ENCODE measurements around the gene ADGB. TPM values are rescaled to one million over a fixed set of nuclear protein-coding genes. Genes with fewer than 3 reads are reported as not detected.

ADGB gene
- total RNA-seq, 4 donors from 2014 or later, result not detected

DNA sequence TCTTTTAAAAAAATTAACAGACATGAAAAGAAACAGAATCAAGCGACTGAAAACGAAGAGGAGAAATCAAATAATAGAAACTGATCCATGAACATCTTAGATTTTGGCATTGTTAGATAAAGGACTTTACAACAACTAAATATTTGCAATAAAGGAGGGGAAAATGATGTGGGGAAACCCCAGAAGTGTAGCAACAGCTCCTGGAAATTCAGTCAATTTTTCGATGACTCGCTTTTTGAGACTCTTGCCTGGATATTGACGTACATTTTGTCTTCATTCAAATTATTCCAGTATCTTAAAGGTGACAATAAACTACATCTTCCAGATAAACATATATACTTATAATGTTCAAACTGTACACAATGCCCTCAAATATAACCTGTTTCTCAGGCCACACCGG, 44.1 kb downstream of the ADGB start:
- 88% methylated on average over 6 of the region's 6 CpGs for WGBS
- DNase-seq (ENCODE audit: extremely low spot score), result no peak
- Histone ChIP-seq H3K27ac (replicated peaks in 1 of 4) (no peak overlapping the region), H3K4me3 (no peak overlapping the region), H3K36me3 (no peaks in the 10 kb centered on the region), H3K4me1 (no peaks in the 10 kb centered on the region), H3K9me3 (no peaks in the 10 kb centered on the region), H3K27me3 (no peaks in the 10 kb centered on the region)
- intact Hi-C loops (cut with DNase I), result no loop called here
- TF ChIP-seq POLR2A (IDR thresholded peaks at IDR 0.05; ENCODE audit: low read depth), result no peak

DNA sequence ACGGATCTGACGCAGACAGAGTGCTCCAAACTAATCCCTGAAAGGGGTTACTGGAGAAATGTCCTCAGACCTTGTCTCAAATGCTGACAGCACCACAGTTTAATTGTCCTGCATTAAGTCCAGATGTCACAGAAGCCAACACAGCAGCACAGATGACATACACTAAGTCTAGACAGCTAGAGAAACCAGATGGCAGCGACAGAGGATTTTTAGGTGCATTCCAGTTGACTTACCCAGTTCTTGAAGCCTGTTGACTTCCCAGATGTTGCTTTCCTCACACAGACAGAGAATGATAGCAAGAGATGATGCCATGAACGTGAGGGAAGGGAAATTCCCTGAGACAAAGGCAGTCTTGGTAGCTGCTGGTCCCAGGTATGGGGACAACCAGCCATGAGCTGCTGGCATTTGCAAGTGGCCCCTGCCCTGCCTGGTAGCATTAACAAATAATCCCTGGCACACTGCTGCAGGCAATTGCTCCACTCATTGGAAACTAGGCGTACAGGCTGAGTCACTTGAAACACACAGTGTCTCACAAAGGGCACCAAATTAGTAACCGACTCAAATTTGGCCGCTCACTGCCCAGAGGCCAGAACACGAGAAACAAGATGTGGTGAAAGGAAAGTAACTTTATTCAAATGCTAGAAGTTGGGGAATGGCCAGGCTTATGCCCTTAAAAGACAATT, 52.2 kb downstream of the ADGB start:
- Histone ChIP-seq H3K4me3 (no peak overlapping the region), H3K9me3 (no peaks in the 10 kb centered on the region), H3K27me3 (no peaks in the 10 kb centered on the region), H3K27ac (replicated peaks in 1 of 4) (no peak overlapping the region), H3K4me1 (no peaks in the 10 kb centered on the region), H3K36me3 (no peaks in the 10 kb centered on the region)
- TF ChIP-seq POLR2A (IDR thresholded peaks at IDR 0.05; ENCODE audit: low read depth) (no peak), EP300 (IDR thresholded peaks at IDR 0.05) (no peak), POLR2AphosphoS5 (IDR thresholded peaks at IDR 0.05) (no peak)
- TF ChIP-seq, protein P1, sequence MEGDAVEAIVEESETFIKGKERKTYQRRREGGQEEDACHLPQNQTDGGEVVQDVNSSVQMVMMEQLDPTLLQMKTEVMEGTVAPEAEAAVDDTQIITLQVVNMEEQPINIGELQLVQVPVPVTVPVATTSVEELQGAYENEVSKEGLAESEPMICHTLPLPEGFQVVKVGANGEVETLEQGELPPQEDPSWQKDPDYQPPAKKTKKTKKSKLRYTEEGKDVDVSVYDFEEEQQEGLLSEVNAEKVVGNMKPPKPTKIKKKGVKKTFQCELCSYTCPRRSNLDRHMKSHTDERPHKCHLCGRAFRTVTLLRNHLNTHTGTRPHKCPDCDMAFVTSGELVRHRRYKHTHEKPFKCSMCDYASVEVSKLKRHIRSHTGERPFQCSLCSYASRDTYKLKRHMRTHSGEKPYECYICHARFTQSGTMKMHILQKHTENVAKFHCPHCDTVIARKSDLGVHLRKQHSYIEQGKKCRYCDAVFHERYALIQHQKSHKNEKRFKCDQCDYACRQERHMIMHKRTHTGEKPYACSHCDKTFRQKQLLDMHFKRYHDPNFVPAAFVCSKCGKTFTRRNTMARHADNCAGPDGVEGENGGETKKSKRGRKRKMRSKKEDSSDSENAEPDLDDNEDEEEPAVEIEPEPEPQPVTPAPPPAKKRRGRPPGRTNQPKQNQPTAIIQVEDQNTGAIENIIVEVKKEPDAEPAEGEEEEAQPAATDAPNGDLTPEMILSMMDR (IDR thresholded peaks at IDR 0.05), result no peak
- DNase-seq (ENCODE audit: extremely low spot score), result no peak
- 70% methylated on average over 8 of the region's 8 CpGs for WGBS
- intact Hi-C loops (cut with DNase I), result no loop called here

DNA sequence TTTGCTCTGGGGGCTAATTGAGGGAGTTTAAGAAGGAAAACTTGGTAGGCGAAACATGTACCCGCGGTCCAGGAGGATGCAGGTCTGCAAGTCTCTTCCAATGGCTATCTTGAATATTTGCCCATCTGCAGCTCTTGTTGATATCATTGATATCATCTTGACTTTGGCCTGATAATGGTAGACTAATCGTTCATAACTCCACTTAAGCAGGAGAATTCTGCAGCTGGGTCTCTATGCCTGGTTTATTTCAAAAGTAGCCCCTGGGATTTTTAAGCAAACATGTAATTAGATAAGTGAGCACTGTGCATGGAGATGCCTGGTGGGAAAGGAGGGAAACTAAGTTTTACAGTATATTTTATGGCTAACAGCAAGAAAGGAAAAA, 52.7 kb downstream of the ADGB start:
- Histone ChIP-seq H3K36me3 (no peaks in the 10 kb centered on the region), H3K27ac (replicated peaks in 1 of 4) (no peak overlapping the region), H3K27me3 (no peaks in the 10 kb centered on the region), H3K4me1 (no peaks in the 10 kb centered on the region), H3K4me3 (no peak overlapping the region), H3K9me3 (no peaks in the 10 kb centered on the region)
- TF ChIP-seq, protein P1 (IDR thresholded peaks at IDR 0.05), result no peak
- TF ChIP-seq POLR2A (IDR thresholded peaks at IDR 0.05; ENCODE audit: low read depth), result no peak
- TF ChIP-seq POLR2AphosphoS5 (IDR thresholded peaks at IDR 0.05), result no peak
- no peak for TF ChIP-seq EP300 (IDR thresholded peaks at IDR 0.05)
- no peak for DNase-seq (ENCODE audit: extremely low spot score)
- WGBS, result 85% methylated on average over 4 of the region's 4 CpGs
- intact Hi-C loops (cut with DNase I), result no loop called here

DNA sequence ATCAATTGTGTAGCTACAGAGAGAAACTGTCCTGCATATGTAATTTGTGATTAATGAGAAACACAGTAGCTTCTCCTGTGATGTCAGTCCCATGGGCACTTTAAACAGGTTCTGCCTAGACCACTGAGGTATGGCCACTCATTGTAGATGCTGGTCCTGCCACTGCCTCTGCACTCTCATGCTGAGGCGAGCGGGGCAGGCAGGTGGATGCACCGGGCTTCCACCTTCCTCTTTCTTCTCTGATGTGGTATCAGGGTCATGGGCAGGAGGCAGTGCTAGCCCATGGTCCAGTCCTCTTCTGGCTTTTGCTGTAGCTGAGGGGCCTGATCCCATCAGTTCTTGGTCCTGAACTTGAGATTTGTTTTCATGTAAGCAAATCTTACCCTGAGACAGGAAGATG, 58.7 kb downstream of the ADGB start:
- intact Hi-C loops (cut with DNase I), result no loop called here
- no peak for DNase-seq (ENCODE audit: extremely low spot score)
- Histone ChIP-seq H3K4me1 (no peaks in the 10 kb centered on the region), H3K27me3 (no peaks in the 10 kb centered on the region), H3K9me3 (no peaks in the 10 kb centered on the region), H3K4me3 (no peak overlapping the region), H3K36me3 (no peaks in the 10 kb centered on the region), H3K27ac (replicated peaks in 1 of 4) (no peak overlapping the region)
- 96% methylated on average over 3 of the region's 3 CpGs for WGBS
- TF ChIP-seq POLR2AphosphoS5 (IDR thresholded peaks at IDR 0.05) (no peak), POLR2A (IDR thresholded peaks at IDR 0.05; ENCODE audit: low read depth) (no peak), EP300 (IDR thresholded peaks at IDR 0.05) (no peak)
- TF ChIP-seq, protein P1 (IDR thresholded peaks at IDR 0.05), result no peak

DNA sequence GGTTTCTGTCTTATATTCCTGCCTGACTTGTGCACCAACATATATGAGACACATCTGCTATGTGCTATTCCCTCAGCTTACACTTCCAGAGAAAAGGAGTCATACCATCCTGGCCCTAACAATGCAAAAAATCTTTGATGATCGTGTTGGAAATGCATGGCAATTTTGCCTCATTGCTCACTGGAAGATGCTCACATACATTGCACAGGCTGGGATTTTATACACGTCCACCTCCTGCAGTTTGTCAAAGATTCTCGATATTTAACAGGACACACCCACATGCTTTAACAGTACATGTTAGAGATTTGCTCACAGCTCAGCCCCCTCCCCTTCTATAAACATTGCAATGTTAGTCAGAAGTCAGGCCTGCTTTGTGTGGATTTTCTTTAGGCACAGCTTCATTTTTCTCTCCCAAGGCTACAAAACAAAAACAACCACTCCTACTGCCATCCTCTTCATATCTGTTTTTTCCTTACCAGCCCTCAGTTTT, 66.1 kb downstream of the ADGB start:
- TF ChIP-seq POLR2AphosphoS5 (IDR thresholded peaks at IDR 0.05), result no peak
- no peak for TF ChIP-seq POLR2A (IDR thresholded peaks at IDR 0.05; ENCODE audit: low read depth)
- no peak for TF ChIP-seq EP300 (IDR thresholded peaks at IDR 0.05)
- TF ChIP-seq, protein P1 (IDR thresholded peaks at IDR 0.05), result no peak
- 20% methylated on average over 3 of the region's 3 CpGs for WGBS
- intact Hi-C loops (cut with DNase I), result no loop called here

More for the DNA sequence above, 66.1 kb downstream of the ADGB start:
- H3K27me3 ChIP-seq, result no peaks in the 10 kb centered on the region
- no peak for DNase-seq (ENCODE audit: extremely low spot score)
- no peaks in the 10 kb centered on the region for H3K9me3 ChIP-seq
- H3K36me3 ChIP-seq, result no peaks in the 10 kb centered on the region
- H3K4me1 ChIP-seq, result no peaks in the 10 kb centered on the region
- no peak overlapping the region for H3K27ac ChIP-seq (replicated peaks in 1 of 4)
- H3K4me3 ChIP-seq, result no peak overlapping the region
